Measurements from ENCODE around the gene C2orf81.

- no peak for TF ChIP-seq CTCF (IDR thresholded peaks at IDR 0.05; ENCODE audit: low read depth, low read length)
- TF ChIP-seq EZH2phosphoT487 (IDR thresholded peaks at IDR 0.05; ENCODE audit: low read depth), result no peak
Measured at GRCh38 chr2:74387346-74387745, 34.1 kb downstream of the C2orf81 start.

Measured in OCI-LY3 (cell line).